Fibroblast of peridontal ligament (primary cell): ENCODE results near the gene RNF26.

Source experiments
- DNase-seq: peaks from one replicate; pipeline ENCODE4 v3.0.0-alpha.2; 2010; ENCODE audit errors: extremely low read depth

RNF26 gene

DNA sequence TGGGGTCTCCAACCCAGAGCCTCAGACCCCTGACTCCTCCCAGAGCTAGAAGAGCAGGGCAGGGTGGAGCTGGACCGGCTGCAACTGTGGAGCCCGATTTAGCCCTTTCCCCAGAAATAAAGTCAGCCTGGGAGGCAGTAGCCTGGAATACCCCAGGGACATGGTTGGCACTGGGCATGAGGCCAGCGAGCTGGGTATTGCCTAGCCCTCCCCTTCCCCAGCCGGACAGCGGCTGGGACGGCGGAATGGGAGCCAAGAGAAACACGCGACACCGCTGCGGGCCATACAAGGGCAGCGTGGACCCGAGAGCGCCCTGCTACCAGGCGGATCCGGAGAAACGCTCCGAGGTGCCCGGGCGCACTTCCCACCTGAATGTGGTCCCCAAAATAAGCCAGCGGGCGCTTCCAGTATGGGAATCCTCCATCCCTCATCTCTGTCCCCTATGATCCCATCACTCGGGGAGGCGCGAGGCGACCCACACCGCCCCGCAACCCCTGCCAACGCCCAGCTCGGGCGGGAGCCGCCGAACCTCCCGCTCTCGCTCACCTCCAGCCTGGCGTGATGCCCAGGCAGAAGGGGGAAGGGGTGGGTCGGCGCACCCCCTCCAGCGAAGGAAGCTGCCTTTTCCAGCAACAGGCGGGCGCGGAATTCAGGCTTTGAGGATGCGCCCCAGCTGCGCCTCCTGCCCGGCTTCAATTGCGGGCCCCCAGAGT, 18.2 kb upstream of the RNF26 start:
- DNase-seq: no peak

DNA sequence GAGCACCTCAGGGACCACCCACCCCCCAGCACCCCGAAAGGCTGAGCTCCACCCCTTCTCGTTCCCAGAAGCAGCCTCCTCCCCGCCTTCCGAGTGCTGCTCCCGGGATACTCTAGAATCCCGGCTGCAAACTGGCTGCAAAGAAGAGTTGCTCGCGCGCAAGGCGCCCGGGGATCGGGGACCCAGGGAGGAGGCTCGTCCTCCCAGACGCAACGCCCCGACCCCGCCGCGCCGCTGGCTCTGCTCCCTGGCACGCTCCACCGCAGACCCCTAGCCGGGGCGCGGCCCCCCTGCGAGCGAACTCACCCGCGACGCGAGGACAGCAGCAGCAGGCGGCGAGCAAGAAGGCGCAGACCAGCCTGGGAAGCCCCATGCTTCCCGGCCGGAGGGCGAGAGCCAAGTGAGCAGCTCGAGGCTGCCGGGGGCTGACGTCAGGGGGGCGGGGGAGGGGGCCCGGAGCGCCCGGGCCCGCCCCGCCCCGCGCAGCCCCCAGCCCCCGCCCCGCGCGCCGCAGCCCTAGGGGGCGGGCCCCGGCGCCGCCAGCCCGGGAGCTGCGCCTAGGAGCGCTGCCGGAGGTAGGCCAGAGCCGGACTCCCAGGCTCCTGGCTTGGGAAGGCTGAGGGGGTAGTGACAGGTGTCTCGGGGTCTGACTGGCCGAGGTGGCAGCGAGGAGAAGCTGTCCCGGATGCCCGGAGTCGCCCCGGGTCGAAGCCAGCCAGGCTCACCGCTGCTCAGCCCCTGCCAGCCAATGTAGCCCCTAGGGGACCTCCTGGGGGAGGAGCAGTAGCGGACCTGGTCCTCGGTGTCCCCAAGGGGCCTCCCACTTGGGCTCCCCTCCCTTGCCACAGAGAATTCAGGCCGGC, 17.4 kb upstream of the RNF26 start, which contains the start of gene MCAM:
Gene MCAM, minus strand, starts transcription at position 402 of the 863 bp plus-strand sequence. Its CDS starts 29 bp downstream, at position 373.
- DNase-seq: no peak

DNA sequence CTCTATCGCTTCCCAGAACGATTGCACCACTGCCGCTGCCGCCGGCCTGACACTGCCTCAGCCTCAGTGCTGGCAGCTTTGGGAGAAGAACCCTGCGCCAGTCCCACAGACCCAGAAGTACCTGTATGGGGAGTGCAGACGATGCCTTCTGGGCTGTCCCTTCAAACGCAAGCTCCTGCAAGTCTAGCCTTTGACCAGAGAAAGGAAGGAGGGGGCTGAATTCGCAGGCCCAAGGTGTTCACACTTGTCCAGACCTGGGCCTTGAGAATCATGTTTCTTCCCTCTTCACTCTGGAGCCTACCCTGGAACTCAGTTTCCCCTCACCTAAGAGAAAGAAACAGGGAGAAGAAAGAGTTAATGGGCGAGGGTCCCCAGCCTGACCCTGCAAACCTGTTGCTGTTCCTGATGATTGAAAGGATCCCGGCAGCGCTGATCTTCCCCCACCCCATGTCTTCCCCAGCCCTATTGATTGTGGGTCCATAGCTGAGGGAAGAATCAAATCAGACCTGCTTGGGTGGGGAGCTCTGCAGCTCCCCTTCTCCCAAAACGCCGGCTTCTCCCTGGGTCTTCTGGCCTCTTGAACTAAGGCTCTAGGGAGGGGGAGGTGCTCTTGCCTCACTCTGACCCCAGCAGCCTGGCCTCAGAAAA, 16.6 kb upstream of the RNF26 start:
- DNase-seq: no peak

DNA sequence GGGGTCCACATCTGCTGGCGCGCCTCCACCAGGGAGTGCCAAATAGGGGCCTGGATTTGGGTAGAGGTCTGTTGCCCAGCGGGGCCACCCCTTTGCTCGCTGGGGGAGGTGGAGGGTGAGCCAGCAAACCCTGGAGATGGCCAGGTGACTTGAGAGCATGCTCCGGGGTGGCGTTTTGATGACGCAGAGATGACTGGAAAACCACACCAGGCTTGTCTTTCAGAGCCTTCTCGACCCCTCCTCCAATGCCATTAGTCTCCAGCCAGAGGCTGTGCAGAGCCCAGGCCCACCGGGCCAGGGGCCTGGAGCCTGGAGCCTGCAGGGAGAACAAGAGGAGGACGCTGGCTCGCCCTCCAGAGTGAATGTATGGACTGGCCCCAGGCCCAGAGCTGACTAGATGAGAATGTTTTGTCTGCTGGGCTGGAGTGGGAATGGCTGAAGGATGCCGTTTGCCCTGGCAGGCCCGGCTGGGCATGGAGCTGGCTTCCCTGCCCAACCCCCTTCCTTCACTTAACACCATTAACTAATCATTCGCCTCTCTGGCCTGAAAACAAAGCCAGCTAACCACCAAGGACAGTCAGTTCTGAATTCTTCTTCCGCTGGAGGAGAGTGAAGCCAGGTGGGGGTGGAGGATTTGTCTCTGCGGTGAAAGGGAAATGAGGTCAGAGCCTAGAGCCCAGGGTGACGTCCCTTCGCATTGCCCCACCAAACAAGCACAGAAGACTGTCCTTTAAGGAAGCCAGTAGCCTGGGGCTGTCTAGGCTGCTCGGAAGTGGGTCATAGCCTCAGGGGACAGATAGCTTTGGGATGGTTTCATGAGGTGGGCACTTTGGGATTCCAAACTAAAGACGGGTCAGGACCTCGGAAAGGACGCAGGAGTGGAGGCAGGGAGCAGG, 15.8 kb upstream of the RNF26 start:
- peak; percentile 56 for DNase-seq

DNA sequence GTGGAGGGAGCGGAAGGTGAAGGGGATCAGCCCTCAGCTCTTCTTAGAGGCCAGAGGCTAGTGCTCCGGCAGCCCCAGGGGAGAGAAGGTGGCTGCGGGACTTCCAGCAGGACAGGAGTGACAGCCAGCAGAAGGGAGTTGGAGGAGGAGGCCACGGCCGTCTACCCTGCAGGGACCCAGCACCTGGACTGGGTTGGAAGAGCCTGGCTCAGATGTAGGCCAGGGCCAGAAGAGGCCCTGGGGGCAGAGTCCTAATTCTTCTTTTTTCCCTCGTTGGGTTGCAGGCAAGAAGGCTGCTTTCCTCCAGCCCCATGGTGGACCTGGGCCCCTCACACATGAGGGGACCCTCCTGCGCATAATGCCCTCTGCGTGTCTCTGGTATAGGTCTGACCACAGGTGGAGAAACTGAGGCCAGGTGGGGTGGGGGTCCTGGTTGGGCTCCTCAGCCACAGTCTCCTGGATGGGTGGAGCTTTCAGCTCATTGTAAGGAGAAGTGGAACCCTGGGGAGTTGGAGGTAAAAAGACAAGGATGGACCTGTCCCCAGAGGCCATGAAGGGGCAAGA, 15.1 kb upstream of the RNF26 start:
- no peak for DNase-seq

DNA sequence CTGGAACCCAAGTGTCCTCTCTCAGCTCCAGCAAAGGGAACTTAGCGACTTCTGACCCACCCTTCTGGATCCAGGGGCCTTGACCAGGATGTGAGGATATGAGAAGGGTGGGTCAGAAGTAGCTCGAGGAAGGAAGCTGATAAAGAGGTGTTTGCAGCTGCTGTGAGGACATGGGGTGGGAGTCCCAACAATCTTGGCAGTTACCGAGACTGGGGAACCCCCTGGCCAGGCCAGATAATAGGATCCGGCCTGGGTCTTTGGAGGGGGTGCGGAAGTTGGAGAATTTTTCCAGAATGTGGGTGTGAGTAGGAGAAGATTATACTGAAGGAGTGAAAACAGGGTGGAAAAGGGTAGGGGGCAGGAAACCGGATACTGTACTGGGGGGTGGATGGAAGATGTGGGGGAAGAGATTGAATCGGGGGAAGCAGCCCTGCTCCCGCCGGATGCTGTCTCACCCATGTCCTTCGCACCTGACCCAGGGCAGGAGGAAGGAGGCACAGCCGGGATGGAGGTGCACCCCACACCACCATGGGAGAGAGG, 14.6 kb upstream of the RNF26 start:
- DNase-seq: no peak

DNA sequence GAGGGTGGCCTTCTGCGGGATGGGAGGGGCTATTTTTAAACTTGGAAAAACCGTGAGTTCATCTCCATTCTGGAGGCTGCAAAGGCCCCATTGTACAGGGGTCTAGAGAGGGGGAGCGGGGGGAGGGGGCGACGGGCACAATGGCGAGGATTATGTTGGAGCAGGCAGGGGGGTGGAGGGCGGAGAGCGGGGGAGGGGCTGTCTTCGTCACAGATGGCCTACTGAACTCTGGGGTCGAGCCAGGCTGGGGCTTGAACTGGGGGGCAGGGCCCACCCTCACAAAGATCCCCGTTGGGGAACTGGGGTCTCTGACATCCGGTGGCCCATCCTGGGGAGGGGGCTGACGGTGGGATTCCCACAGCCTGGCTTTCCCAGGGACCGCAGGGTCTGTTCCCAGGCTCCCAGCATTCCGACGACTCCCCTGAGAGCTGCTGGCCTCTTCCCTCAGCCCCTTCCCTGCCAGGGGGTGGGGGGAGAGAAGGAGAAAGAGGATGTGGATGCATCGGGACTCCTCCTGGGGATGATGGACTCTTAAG, 14.0 kb upstream of the RNF26 start:
- DNase-seq: no peak

DNA sequence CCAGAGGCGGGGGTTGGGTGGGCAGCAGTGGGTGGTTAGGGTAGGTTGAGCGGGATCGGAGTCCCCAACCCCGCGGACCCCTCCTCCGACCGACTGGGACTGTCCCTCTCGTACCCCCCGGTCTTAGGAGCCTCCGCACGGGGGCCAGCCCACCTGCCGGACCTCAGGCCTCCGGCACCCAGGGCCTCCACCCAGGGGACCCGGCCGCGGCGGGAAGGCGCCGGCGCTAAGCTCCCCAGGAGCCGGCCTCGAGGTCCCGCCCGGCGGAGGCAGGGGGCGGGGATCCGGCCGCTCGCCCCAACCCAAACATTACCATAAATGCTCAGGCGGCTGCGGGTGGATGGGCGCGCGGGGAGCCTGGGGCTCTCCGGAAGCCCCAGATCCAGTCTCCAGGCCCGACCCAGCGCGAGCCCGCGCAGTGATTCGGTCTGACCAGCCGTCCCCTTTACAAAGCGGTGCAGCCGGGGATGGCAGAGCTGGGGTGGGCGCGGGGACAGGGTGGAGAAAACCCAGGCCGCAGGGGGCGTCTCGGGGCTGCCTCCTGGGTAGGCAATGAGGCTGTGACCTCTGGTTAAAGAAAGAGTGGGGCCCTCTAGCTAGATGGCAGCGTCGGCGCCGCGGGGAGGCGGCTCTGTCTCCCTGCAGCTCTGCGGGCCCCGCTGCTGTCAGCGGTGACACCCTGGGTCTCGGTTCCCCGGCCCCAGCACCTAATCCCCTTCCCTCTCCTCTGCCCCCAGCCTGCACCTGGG, 13.4 kb upstream of the RNF26 start:
- peak; percentile 45 for DNase-seq

DNA sequence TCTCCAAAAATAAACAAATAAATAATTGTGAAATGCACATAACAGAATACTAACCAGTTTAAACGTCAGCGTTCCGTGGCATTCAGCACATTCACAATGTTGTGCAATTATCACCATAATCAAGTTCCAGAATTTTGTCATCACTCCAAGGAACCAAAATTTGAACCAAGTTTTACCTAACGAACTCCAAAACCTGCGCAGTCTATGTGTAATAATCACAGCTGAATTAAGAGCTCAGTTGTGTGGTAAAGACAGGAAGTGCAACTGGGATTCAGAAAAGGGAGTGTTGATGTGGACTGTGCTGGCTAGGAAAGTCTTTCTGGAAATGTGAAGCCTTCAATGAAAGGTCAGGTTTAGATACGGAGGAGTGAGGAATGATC, 12.0 kb upstream of the RNF26 start:
- DNase-seq: peak; percentile 35

DNA sequence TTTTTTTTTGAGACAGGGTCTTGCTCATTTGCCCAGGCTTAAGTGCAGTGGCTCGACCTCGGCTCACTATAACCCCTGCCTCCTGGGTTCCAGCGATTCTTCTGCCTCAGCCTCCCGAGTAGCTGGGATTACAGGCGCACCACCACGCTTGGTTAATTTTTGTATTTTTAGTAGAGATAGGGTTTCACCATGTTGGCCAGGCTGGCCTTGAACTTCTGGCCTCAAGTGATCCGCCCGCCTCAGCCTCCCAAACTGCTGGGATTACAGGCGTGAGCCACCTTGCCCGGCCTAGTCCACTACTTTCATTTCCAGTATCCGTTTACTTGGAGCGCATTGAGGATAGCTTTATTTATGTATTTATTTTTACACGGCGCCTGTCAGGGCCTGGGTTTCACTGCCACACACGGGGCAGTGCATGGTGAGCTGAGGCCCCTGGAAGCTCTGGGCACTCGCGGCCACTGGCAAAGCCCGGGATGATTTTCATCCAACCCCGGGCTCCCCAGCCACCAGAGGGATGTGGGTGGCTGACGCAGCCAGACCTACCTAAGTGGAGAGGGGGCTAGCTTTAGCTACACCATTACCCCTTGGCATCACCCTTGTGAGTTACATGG, 11.3 kb upstream of the RNF26 start:
- DNase-seq: no peak

DNA sequence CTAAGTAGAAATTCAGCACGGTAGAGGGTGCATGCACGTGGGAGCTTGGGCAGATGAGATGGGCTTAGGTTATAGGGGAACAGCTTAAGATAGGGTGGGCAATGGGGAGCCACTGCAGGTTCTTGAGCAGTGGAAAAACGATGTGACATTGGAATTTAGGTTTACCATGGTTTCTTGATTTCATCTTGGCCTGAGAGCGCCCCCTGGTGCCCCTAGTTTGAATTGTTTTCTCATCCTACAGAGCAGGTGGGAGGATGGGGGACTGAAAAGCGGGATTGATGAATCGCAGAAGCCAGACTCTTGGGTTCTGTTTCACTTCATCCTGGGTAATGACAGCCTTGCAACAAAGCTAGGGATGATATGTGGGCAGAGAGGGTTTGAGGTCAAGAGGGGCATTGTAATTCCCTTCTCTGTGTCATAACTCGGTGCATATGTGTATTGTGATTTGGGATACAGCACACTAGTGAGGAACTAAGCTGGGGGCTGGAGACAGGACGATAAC, 10.7 kb upstream of the RNF26 start:
- DNase-seq: peak; percentile 78

DNA sequence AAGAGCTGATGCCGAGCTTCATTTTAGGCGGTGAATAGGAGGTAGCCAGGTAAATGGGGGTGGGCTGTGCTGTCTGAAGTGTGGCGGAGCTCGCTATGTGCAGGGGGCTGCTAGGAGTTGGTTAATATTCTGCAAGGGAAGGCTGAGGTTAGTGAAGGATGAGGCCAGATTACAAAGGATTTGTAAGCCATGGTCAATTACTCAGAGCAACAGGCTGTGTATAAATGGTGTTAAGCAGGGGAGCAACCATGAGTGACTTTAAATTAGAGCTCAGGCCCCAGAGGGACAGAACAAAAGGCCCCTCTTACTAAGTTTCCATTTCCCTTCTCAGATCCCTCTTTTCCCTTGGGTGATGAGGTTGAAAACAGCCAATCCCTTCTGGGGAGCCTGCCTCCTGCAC, 10.1 kb upstream of the RNF26 start:
- no peak for DNase-seq

DNA sequence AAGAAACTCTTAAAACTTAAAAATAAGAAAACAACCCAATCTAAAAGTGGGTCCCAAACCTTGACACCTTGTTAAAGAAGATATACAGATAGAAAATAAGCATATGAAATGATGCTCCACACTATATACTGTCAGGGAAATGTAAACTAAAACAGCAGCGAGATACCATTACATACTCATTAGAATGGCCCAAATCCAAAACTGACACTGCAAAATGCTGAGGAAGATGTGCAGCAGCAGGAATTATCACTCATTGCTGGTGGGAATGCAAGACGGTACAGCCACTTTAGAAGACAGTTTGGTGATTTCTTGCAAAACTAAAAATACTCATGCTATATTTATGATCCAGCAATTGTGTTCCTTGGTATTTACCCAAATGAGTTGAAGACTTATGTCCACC, 5.0 kb upstream of the RNF26 start:
- no peak for DNase-seq

DNA sequence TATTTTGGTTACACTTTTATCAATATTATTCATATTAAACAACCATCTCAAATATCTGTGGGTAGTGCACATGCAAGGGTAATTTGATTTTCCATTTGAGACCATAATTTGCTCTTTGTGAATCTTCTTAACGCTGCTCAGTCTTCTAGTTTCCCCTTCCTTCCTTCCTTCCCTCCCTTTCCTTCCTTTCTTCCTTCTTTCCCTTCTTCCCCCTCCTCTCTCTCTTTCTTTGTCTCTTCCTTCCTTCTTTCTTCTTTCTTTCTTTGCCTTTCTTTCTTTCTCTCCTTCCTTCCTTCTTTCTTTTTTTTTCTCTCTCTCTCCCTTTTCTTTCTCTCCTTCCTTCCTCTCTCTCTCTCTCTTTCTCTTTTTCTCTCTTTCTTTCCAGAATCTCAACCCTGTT, 4.1 kb upstream of the RNF26 start:
- DNase-seq: no peak

DNA sequence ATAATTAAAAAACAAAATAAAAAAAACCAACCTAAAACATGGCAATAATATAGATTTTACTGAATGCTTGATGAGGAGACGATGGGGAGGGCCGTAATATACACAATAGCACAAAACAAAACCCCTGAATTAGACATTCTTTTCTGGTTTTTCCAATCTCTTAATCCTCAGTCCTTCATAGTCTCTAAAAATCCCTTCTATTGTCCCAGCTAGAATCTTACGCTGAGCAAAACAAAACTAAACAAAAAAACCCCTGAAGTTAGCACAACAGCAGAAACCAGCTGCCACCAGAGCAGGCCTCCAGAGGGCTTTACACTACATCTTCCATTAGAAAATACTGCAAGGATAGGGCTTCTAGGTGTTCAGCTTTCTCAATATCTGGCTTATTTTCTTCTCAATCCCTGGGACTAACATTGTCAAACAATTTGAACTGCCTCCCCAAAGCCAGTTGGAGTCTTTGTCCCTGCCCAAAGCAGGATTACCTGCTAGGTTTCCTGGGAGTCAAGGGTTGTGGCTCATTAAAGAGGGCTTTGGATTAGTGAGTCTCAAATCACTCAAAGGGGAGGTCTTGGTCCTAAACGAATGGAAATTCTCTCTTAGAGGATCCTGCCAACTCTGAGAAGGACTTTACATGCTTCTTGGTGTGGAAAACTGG, 2.1 kb upstream of the RNF26 start:
- DNase-seq: no peak

DNA sequence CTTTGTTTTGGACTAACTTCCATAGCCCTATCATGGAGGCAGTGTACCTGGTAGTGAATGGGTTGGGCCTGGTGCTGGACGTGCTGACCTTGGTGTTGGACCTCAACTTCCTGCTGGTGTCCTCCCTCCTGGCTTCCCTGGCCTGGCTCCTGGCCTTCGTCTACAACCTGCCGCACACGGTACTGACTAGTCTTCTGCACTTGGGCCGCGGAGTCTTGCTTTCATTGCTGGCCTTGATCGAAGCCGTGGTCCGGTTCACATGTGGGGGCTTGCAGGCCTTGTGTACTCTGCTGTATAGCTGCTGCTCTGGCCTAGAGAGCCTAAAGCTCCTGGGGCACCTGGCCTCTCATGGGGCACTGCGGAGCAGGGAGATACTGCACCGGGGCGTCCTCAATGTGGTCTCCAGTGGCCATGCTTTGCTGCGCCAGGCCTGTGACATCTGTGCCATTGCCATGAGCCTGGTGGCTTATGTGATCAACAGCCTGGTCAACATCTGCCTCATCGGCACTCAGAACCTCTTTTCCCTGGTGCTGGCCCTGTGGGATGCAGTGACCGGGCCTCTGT, 846 bp downstream of the RNF26 start:
- DNase-seq: no peak

DNA sequence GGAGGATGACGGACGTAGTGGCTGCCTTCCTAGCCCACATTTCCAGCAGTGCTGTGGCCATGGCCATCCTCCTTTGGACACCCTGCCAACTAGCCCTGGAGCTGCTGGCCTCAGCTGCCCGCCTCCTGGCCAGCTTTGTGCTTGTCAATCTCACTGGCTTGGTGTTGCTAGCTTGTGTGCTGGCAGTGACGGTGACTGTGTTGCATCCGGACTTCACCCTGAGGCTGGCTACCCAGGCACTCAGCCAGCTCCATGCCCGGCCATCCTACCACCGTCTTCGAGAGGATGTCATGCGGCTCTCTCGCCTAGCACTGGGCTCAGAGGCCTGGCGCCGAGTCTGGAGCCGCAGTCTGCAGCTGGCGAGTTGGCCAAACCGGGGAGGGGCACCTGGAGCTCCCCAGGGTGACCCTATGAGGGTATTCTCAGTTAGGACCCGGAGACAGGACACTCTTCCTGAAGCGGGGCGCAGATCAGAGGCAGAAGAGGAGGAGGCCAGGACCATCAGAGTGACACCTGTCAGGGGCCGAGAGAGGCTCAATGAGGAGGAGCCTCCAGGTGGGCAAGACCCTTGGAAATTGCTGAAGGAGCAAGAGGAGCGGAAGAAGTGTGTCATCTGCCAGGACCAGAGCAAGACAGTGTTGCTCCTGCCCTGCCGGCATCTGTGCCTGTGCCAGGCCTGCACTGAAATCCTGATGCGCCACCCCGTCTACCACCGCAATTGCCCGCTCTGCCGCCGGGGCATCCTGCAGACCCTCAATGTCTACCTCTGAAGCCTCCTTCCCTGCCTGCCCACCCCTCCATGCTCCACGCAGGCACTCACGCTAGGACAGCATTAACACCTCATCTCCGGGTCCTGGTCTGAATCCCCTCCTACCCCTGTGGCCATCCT, 1.6 kb downstream of the RNF26 start:
- DNase-seq: no peak
